NT2/D1 (cell line): ENCODE results near the gene PTDSS2.
A peak's percentile ranks its signal among the peaks of the same experiment; 100 is the strongest.

Source experiments
- DNase-seq: peaks from one replicate; pipeline ENCODE4 v3.0.0-alpha.2; 2011; ENCODE audit warnings: low read depth, low spot score
- H3K27me3 ChIP-seq: 2 replicates; pipeline ENCODE4 v1.6.0; 2011; ENCODE audit warnings: mild to moderate bottlenecking; ENCODE audit not compliant: insufficient read length, insufficient read depth
- H3K36me3 ChIP-seq: 2 replicates; pipeline ENCODE4 v1.6.1; 2011; ENCODE audit warnings: mild to moderate bottlenecking, low read length, mixed read lengths; ENCODE audit not compliant: insufficient read depth, insufficient read length
- H3K4me1 ChIP-seq: 2 replicates; pipeline ENCODE4 v1.5.1; 2011; ENCODE audit not compliant: insufficient read depth, insufficient read length
- H3K4me3 ChIP-seq: 2 replicates; pipeline ENCODE4 v1.5.1; 2011; ENCODE audit warnings: low read depth; ENCODE audit not compliant: insufficient read length
- H3K9ac ChIP-seq: 2 replicates; pipeline ENCODE4 v1.6.0; 2011; ENCODE audit warnings: low read depth; ENCODE audit not compliant: insufficient read length
- H3K9me3 ChIP-seq: 2 replicates; pipeline ENCODE4 v1.5.1; 2011; ENCODE audit warnings: mild to moderate bottlenecking, low read length; ENCODE audit not compliant: insufficient read depth
- SUZ12 ChIP-seq: IDR thresholded peaks from 2 replicates; pipeline ENCODE4 v1.6.1; 2011; ENCODE audit not compliant: insufficient read length, insufficient read depth; ENCODE audit errors: extremely low read depth
- YY1 ChIP-seq: IDR thresholded peaks from 2 replicates; pipeline ENCODE4 v1.6.1; 2011; ENCODE audit not compliant: insufficient read length, insufficient read depth
- ZNF274 ChIP-seq: IDR thresholded peaks from 2 replicates; pipeline ENCODE4 v1.6.1; 2011; ENCODE audit warnings: mild to moderate bottlenecking, low read depth, low read length

Gene PTDSS2

DNA sequence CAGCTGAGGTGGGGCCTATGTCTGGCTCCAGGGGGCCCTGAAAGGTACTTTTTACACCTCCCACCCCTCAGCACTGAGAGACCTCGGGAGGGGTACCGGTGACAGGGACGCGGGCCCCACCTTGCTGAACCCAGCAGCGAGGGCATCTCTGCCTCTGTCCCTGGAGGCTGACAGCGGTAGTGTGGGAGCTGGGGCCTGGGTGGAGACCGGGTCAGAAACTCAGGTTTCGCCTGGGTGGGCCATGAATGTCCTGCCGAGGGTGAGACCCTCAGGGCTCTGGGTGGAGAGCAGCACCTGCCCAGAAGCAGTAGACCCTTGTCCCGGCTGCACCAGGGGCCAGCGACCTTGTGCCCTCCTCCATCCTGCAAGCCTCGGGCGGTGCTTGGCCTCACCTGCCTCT is 22.2 kb downstream of the PTDSS2 start:
- Histone ChIP-seq H3K27me3 (no peaks in the 10 kb centered on the region), H3K9me3 (no peaks in the 10 kb centered on the region), H3K4me3 (no peak overlapping the region), H3K9ac (no peak overlapping the region), H3K4me1 (peaks cover 19% of the 10 kb centered on the region), H3K36me3 (peaks cover 44% of the 10 kb centered on the region)
- DNase-seq = no peak
- no peak for TF ChIP-seq YY1

DNA sequence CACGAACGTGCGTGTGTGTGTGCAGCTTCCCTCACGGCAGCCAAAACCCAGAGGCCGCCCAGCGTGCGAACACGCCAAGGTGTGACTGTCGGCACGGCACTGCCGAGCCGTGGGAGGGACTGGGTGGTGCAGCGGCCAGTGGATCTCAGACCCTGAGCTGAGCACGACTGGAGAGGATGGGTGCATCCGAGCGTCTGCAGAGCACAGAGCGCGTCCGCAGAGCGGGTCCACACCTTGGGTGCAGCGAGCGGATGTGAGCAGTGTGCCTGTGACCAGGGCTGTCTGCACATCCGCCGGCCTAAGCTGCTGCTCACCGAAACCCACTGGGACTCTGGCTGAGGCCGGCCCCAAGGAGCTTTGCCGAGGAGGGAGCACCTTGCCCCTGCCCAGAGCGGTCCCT is 22.7 kb downstream of the PTDSS2 start:
- Histone ChIP-seq H3K4me3 (no peak overlapping the region), H3K4me1 (peaks cover 21% of the 10 kb centered on the region), H3K9me3 (no peaks in the 10 kb centered on the region), H3K27me3 (no peaks in the 10 kb centered on the region), H3K36me3 (peaks cover 42% of the 10 kb centered on the region), H3K9ac (no peak overlapping the region)
- no peak for DNase-seq
- TF ChIP-seq SUZ12 (no peak), YY1 (no peak), ZNF274 (no peak)

DNA sequence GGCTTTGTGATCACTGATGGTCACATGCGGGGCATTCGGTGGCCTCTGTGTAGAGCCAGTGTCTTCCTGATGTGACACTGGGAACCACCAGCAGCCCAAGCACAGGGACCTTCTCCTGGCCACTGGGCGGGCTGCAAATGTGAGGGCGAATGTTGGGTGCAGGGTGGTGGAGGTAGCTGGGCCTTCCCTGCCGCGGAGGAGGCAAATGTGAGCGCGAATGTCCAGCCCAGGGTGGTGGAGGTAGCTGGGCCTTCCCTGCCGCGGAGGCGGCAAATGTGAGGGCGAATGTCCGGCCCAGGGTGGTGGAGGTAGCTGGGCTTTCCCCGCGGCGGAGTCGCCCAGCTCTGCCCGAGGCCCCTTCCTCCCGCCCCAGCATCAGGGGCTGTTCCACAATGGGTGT is 23.3 kb downstream of the PTDSS2 start:
- H3K9me3 ChIP-seq = no peaks in the 10 kb centered on the region
- no peak overlapping the region for H3K4me3 ChIP-seq
- TF ChIP-seq YY1 = no peak
- no peak for TF ChIP-seq ZNF274
- TF ChIP-seq SUZ12 = no peak
- no peak for DNase-seq
- H3K36me3 ChIP-seq = peaks cover 41% of the 10 kb centered on the region
- H3K4me1 ChIP-seq = peaks cover 21% of the 10 kb centered on the region
- H3K9ac ChIP-seq = peak overlapping the region; percentile 2
- H3K27me3 ChIP-seq = no peaks in the 10 kb centered on the region

DNA sequence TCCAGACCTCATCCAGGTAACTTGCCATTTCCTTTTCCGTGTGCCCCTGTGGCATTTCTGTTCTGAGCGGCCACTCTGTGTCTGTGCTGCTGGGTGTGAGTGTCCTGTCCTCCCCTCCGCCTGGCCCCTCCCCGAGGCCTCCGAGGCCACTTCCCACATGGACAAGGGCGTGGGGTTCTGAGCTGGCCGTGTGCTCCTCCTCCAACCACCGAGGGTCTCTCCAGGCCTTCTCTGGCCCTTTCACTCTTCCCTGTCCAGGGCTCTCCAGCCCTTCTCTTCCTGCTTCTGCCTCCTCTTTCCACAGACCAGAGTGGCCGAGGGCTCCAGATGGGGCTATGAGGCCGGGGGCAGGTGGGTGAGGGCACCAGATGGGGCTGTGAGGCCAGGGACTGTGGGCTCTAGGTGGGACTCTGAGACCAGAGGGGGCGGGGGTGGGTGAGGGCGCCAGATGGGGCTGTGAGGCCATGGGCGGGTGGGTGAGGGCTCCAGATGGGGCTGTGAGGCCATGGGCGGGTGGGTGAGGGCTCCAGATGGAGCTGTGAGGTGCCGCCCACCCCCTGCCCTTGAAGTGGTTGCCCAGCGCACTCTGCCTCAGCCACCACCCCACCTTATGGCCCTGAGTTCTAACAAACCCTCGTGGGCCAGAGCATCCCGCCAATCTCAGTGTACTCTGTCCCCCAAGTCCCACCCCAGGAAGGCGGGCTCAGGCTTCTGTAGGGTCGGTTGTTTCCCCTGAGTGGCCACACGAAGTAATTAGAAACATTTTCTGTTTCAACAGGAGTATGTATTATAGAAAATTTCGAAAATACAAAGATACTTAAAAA is 24.1 kb downstream of the PTDSS2 start:
- no peak overlapping the region for H3K4me3 ChIP-seq
- H3K36me3 ChIP-seq = peaks cover 45% of the 10 kb centered on the region
- DNase-seq = no peak
- H3K4me1 ChIP-seq = peaks cover 21% of the 10 kb centered on the region
- H3K27me3 ChIP-seq = no peaks in the 10 kb centered on the region
- no peak for TF ChIP-seq SUZ12
- TF ChIP-seq ZNF274 = no peak
- TF ChIP-seq YY1 = no peak
- no peak overlapping the region for H3K9ac ChIP-seq
- no peaks in the 10 kb centered on the region for H3K9me3 ChIP-seq

DNA sequence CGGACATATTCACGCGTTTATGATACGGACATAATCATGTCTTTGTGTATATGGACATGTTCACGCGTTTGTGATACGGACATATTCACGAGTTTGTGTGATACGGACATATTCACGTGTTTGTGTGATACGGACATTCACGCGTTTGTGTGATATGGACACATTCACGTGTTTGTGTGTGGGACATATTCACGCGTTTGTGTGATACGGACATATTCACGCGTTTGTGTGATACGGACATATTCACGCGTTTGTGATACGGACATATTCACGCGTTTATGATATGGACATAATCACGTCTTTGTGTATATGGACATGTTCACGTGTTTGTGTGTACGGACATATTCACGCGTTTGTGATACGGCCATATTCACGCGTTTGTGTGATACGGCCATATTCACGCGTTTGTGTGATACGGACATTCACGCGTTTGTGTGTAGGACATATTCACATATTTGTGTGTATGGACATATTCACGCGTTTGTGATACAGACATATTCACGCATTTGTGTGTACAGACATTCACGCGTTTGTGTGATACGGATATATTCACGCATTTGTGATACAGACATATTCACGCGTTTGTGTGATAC is 24.9 kb downstream of the PTDSS2 start:
- TF ChIP-seq ZNF274 = no peak
- no peak for TF ChIP-seq YY1
- no peak for TF ChIP-seq SUZ12
- Histone ChIP-seq H3K4me1 (peaks cover 15% of the 10 kb centered on the region), H3K36me3 (peaks cover 48% of the 10 kb centered on the region), H3K9me3 (no peaks in the 10 kb centered on the region), H3K9ac (no peak overlapping the region), H3K4me3 (no peak overlapping the region), H3K27me3 (no peaks in the 10 kb centered on the region)
- DNase-seq = no peak

DNA sequence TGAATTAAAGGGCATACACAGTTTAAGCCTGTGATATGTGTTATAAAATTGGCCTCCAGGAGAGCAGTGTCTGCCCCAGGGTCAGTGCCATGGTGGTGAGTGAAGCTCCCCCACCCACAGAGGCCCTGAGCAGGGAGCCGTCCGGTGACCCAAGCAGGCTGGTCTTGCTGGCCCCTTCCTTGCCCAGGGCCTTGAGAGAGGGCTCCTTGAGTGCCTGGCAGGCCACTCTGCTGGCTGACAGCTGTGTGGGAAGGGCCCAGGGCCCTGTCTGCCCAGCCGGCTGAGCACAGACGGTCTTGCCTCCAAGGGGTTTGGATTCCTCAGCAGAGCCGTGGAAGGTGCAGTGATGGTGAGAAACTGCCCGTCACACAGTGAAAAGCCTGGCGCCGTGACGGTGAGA is 25.9 kb downstream of the PTDSS2 start:
- H3K27me3 ChIP-seq = no peaks in the 10 kb centered on the region
- no peak overlapping the region for H3K4me3 ChIP-seq
- H3K4me1 ChIP-seq = peaks cover 13% of the 10 kb centered on the region
- TF ChIP-seq SUZ12 (no peak), ZNF274 (no peak), YY1 (no peak)
- DNase-seq = no peak
- peaks cover 47% of the 10 kb centered on the region for H3K36me3 ChIP-seq
- no peaks in the 10 kb centered on the region; the same call in 1 of the 2 replicates for H3K9me3 ChIP-seq
- H3K9ac ChIP-seq = no peak overlapping the region

DNA sequence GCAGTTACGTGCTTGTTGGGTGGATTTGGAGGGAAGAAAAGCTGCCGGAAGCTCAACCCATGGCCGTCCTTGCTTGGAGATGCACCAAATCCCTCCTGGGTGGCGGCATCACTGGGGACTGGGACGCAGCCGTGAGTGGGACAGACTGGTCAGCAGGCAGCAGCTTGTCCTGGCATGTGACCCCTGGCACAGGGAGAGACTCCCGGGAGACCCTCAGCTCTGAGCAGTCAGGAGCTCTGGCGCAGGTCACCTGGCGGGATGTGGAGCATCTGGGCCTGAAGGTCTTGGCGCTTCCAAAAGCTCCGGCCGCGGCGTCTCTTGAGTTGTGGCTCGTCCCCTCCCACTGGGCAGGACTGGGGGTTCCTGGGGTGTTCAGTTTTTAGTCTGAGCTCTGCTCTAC is 26.3 kb downstream of the PTDSS2 start:
- TF ChIP-seq ZNF274 (no peak), SUZ12 (no peak), YY1 (no peak)
- DNase-seq = no peak
- H3K4me3 ChIP-seq = no peak overlapping the region
- no peak overlapping the region for H3K9ac ChIP-seq
- H3K27me3 ChIP-seq = no peaks in the 10 kb centered on the region
- peaks cover 47% of the 10 kb centered on the region for H3K36me3 ChIP-seq
- no peaks in the 10 kb centered on the region; the same call in 1 of the 2 replicates for H3K9me3 ChIP-seq
- H3K4me1 ChIP-seq = peaks cover 13% of the 10 kb centered on the region

DNA sequence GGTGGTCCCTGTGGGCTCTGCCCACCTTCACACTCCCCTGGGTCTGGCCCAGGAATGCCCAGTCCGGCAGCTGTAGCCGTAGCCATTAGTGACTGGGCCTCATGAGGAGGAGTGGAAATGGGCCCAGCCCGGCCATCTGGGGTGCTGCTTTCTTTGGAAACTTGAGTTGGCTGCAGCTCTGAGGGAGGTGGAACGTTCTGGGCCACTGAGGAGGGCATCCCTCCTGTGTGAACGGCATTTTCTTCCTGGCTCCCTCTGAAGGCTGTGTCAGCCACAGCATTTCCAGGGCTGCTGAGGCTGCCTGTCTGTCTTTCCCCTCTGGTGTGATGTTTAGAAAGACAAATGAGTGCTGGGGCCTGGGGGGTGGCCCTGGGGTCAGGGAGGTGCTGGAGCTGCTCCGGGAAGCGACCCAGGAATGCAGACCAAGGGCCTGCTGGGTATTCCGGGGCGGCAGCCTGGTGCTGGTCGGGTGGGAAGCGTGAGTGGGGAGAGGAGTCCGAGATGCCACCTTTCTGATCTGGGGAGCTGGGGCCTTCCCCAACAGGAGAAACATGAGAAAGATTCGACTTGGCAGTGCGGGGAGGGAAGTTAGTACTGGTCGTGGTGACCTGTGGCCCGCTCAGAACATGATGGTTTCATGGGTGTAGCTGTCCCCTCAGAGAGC is 27.1 kb downstream of the PTDSS2 start:
- no peak for DNase-seq
- TF ChIP-seq ZNF274 (no peak), YY1 (no peak), SUZ12 (no peak)
- peak overlapping the region; percentile 5 for H3K9ac ChIP-seq

More for the DNA sequence above, 27.1 kb downstream of the PTDSS2 start:
- Histone ChIP-seq H3K4me3 (no peak overlapping the region), H3K36me3 (peaks cover 45% of the 10 kb centered on the region), H3K9me3 (no peaks in the 10 kb centered on the region; the same call in 1 of the 2 replicates), H3K4me1 (peaks cover 13% of the 10 kb centered on the region), H3K27me3 (no peaks in the 10 kb centered on the region)
